HG03135 (cell line): ENCODE data around the gene TRIM34.
"Not testable (repeated sequence)": the region's sequence is repeated elsewhere in the genome, so short reads cannot be mapped to it uniquely, and the experiment has no call there.

Experiments used
- ATAC-seq: cut with Tn5 transposase; IDR thresholded peaks from one replicate; pipeline ENCODE4 v1.9.1; 2021; ENCODE audit warnings: mild to moderate bottlenecking, moderate library complexity; ENCODE audit not compliant: unreplicated experiment

Gene TRIM34

DNA sequence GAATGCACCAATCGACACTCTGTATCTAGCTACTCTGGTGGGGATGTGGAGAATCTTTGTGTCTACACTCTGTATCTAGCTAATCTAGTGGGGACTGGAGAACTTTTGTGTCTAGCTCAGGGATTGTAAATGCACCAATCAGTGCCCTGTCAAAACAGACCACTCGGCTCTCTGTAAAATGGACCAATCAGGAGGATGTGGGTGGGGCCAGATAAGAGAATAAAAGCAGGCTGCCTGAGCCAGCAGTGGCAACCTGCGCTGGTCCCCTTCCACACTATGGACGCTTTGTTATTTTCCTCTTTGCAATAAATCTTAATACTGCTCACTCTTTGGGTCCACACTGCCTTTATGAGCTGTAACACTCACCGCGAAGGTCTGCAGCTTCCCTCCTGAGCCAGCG, 58.8 kb downstream of the TRIM34 start:
- not testable (repeated sequence) for ATAC-seq

DNA sequence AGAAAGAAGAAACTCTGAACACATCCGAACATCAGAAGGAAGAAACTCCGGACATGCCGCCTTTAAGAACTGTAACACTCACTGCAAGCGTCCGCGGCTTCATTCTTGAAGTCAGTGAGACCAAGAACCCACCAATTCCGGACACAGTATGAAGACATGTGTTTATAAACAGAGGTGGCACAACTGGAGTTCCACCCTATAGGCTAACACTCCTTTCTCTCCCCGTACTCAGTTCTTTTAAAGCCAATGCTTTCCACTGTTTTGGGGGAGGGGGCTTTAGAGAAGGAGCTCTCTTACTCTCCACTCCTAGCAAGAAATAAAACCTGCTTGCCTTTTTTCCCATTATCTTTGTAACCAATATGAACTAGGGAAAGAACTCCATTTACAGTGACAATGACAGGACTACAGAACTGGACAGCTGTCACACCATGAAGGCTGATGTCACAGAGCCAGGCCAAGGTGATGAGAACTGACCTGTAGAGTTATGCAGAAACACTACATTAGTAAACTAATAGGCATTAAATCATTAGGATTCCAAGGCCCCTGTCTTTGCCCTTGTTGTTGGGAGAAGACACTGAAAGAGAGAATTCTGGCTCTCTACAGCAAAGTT, 59.3 kb downstream of the TRIM34 start:
- ATAC-seq: no peak

DNA sequence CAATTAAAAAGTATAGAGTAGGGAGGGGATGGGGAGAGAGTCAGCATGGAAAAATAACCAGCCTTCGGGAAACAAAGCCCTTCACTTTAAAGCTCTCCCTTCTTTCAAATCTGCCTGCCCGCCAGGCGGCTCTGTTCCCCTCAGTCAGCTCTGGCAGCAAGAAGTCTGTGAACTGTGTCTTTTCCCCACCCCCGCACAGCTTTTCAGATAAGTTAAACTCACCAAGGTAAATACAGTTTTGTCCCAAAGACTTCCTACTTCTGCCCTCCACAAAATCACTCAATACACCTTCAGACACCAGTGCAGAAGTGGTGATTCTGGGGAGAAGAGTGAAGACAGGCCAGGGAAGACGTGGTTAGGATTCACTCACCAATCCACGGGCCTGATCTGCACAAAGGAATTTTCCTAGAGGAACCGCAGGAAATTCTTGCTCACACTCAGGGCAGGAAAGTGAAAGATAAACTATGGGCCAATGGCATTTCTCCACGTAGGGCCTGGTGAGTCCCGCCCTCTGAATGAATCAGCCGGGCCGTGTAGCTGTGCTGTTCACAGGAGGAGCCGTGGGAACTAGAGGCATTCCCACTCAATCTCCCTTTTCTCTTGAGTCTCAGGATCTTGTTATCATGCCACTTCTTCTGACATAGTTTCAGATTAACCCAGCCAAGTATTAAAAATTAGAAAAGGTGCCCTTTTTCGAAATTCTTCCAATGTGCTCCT, 60.0 kb downstream of the TRIM34 start, which contains the start of gene TRIM5:
TRIM5 (minus strand) TSS at position 429 of the 717 bp plus-strand sequence. CDS start 4,897 bp downstream, outside the sequence.
- peak; percentile 64 for ATAC-seq

DNA sequence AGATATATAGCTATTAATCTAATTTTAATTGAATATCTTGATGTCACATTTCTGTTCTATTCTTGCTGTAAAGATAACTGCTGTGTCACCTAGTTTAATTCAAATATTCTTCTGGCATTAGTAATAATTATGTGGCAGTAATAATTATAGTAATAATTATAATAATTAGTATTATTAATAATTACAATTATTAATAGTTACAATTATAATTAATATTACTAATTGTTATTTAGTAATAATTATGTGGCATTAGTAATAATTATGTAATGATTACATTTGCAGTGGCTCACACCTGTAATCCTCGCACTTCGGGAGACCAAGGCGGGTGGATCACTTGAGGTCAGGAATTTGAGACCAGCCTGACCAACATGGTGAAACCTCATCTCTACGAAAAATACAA, 61.6 kb downstream of the TRIM34 start:
- ATAC-seq: no peak

DNA sequence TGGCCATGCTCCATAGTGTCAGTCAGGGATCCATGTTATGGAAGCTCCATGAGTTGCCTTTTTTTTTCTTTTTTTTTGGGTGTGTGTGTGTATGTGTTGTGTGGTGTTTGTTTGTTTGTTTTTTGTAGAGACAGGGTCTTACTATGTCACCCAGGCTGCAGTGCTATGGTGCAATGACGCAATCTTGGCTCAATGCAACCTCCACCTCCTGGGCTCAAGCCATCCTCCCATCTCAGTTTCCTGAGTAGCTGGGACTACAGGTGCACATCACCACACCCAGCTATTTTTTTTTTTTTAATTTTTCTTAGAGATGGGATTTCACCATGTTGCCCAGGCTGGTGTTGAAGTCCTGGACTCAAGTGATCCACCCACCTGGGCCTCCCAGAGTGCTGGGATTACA, 63.7 kb downstream of the TRIM34 start:
- ATAC-seq: no peak

DNA sequence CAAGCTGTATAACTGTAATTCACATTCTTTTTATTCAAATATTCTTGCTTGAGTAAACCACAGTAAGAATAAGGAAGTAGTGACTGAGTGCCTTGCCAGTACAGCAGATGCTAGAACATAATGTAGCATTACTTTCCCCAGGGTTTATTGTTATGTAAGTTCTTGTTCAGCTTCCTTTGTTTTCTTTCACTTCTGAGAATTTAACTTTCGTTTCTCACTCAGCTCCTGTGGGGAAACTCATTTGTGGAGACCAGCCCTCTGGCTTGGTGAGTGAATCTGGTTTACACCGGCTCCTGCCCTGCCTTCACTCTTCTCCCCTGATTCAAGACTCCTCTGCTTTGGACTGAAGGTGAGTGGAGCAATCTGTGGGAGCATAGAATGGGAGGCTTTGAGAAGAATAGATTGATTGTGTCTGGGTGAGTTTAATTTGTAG, 64.8 kb downstream of the TRIM34 start, which contains the start of gene TRIM22:
TRIM22 (plus strand) TSS at position 240 of the 433 bp plus-strand sequence. CDS start 6,443 bp downstream, outside the sequence.
- peak; percentile 79 for ATAC-seq

DNA sequence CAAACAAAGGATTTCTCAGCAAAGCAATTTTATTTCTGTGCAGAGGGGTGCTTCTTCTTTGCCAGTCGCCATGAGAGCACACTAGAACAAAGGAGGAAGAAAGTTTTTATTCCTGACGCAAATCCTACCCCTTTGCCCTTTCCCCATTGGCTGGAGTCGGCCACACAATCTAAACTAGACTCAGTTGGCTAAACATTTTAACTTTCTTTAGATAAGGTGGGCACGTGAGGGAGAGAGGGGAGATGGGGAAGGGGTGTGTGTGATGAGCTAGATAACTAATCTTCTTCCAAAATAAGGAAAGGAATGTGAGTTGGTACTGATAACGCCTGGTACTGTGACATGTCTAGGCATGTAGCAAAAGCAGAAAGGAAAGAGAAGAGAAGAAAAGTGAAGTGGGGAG, 65.4 kb downstream of the TRIM34 start:
- ATAC-seq: no peak

DNA sequence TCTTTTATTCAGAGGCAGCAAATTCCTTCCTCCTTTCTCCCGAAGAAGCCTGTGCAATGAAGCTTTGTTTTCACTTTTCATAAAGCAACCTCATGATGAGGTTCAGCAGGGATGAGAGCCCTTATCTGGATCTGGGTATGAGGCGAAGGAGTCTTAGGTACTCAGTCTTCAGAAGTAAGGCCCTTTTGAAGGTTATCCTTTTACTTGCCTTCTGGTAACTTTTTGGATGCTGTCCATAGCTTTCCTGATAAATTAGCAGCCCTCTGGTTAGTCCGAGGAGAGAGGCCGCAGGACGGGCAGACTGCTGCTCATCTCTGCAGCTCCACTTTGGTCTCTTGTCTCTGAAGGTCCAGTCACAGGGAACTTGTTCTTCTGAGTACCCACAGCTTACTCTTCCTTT, 65.9 kb downstream of the TRIM34 start:
- ATAC-seq: no peak

DNA sequence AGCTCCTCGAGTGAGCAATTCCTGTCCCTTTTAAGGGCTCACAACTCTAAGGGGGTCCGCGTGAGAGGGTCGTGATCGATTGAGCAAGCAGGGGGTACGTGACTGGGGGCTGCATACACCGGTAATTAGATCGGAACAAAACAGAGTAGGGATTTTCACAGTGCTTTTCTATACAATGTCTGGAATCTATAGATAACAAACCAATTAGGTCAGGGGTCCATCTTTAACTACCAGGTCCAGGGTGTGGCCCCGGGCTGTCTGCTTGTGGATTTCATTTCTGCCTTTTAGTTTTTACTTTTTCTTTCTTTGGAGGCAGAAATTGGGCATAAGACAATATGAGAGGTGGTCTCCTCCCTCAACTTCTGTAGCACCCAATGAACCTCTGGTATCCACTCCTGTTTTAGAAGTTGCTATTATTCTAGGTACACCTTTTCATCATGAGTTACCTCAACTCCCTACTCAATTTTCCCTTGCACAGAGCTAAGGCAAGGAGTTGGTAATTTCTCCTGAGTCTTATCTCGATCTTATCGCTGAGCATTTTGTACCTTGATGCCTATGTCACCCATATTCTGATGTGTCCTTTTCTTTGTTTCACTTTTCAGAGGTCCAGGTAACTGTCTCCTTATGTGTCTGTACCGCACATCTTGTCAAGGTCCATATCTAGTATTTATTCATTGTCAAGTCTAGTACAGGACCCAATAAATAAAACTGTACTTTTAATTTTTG, 66.6 kb downstream of the TRIM34 start:
- ATAC-seq: not testable (repeated sequence)

DNA sequence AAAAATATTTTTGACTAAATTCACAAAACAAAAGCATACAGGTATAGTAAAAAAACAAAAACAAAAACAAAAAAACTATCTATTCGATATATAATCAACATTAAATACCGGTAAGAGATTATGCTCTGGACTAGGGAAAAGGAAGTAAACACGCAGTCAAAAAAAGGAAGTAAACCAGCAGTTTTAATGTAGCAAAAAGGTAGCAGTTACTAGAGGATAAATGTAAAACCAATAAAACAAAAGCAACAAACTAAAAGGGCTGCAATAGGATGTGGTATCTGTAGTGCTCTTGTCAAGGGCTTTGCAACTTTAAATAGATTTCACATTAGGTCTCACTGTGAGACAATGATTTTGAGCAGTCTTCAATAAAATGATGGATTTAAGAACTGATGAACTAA, 67.2 kb downstream of the TRIM34 start:
- no peak for ATAC-seq
